Spleen (tissue), 11 donors: ENCODE measurements around the gene ABCC2. TPM values are rescaled to one million over a fixed set of nuclear protein-coding genes. Genes with fewer than 3 reads are reported as not detected.

Experiments used
- DNase-seq: peaks from one replicate; pipeline ENCODE4 v3.0.0-alpha.2; 2020
- H3K27ac ChIP-seq, 8 donors: fragments of 200-600 bp; sonication (generic) in 7 of 8; 1 replicate in 4 of 8; 2 replicates in 4 of 8; pipeline versions ENCODE4 v1.5.0 to v1.8.0; 2016 to 2021; ENCODE audit warnings: inconsistent platforms in 4 of 8, mild to moderate bottlenecking in 4 of 8, moderate library complexity in 1 of 8
- H3K27me3 ChIP-seq, 7 donors: fragments of 200-600 bp; sonication (generic) in 6 of 7; replicated peaks in 1 of 7; 1 replicate in 4 of 7; 2 replicates in 3 of 7; pipeline versions ENCODE4 v1.5.0 to v1.8.0; 2016 to 2021; ENCODE audit warnings: inconsistent platforms in 3 of 7, mild to moderate bottlenecking in 1 of 7
- H3K36me3 ChIP-seq, 6 donors: fragments of 200-600 bp; sonication (generic) in 5 of 6; 1 replicate in 4 of 6; 2 replicates in 2 of 6; pipeline versions ENCODE4 v1.5.0 to v1.8.0; 2016 to 2021; ENCODE audit warnings: inconsistent platforms in 2 of 6
- H3K4me1 ChIP-seq, 6 donors: fragments of 200-600 bp; sonication (generic) in 5 of 6; 1 replicate in 3 of 6; 2 replicates in 3 of 6; pipeline versions ENCODE4 v1.5.0 to v1.8.0; 2016 to 2021; ENCODE audit warnings: inconsistent platforms in 3 of 6
- H3K4me3 ChIP-seq, 8 donors: fragments of 200-600 bp; sonication (generic) in 7 of 8; 1 replicate in 4 of 8; 2 replicates in 4 of 8; pipeline versions ENCODE4 v1.5.0 to v1.8.0; 2016 to 2021; ENCODE audit warnings: inconsistent platforms in 4 of 8, mild to moderate bottlenecking in 4 of 8, moderate library complexity in 2 of 8
- H3K9me3 ChIP-seq, 8 donors: fragments of 200-600 bp; sonication (generic) in 7 of 8; 1 replicate in 4 of 8; 2 replicates in 4 of 8; pipeline versions ENCODE4 v1.5.0 to v1.8.0; 2016 to 2021; ENCODE audit warnings: inconsistent platforms in 4 of 8
- POLR2A ChIP-seq, 3 donors: fragments of 450-650 bp; IDR thresholded peaks; one replicate each; pipeline ENCODE4 v1.5.1; 2017; ENCODE audit warnings: antibody characterized with exemption in 3 of 3, mild to moderate bottlenecking in 1 of 3
- POLR2AphosphoS5 ChIP-seq, 3 donors: sonication (generic); formaldehyde crosslinking; IDR thresholded peaks; one replicate each; pipeline ENCODE4 v1.5.1; 2017; ENCODE audit warnings: antibody characterized with exemption in 3 of 3
- WGBS, 5 donors: extraction: QIAGEN DNeasy Blood & Tissue Kit in 3 of 5; methylation state at CpG; one replicate each; pipeline versions ENCODE4 v1.1.5 to v1.1.7; 2013 to 2018; 5-methylcytosine and 5-hydroxymethylcytosine counted together
- intact Hi-C: fragments of 100-400 bp; cut with DNase I; formaldehyde crosslinking; loops from one replicate; pipeline ENCODE4 v1.15.0; 2023; ENCODE audit warnings: low total_unique reads
- polyA plus RNA-seq, 3 donors: library from polyadenylated mRNA; stranded (reverse); fragments of 200-250 nt; gene quantifications; one replicate each; pipeline ENCODE4 v1.2.1, GENCODE V29; 2013
- total RNA-seq, 7 donors: library from RNA; depleted of rRNA in 3 of 7; stranded (reverse); fragments of >200 nt in 3 of 7; fragmentation: NEBNext Ultra II Directional in 4 of 7; extraction: Animal tissue kit (Norgen Biotek cat#: 25700) in 4 of 7; gene quantifications; one replicate each; pipeline versions ENCODE4 v1.1.0 to v1.2.1, GENCODE V29; 2016 to 2021
- TF ChIP-seq, protein P1 (sequence below), 11 experiments: fragments of 200-600 bp in 7 of 11; fragments of 450-650 bp in 4 of 11; sonication (generic) in 4 of 11; IDR thresholded peaks in 8 of 11; conservative IDR thresholded peaks in 3 of 11; 1 replicate in 7 of 11; 2 replicates in 4 of 11; pipeline versions ENCODE4 v1.4.0 to v1.8.0; 2016 to 2021; ENCODE audit warnings: antibody characterized with exemption in 11 of 11, inconsistent platforms in 4 of 11, mild to moderate bottlenecking in 1 of 11
- donor health status: healthy with polysubstance abuse.
- donor health status: DM: no; HTN: no; CAD: no; lungs with moderate emphysema.
- donor health status: DM: no; HTN: no; CAD: no.
- donor health status: Bipolar disorder and iron deficiency.
- donor health status: healthy.
- donor health status: DM: no; HTN: no; CAD: no.
- donor health status: DM: yes; HTN: yes; CAD: no.

ABCC2 gene
- total and polyA plus RNA-seq, 10 donors: 1.0 to 4.9 (median 2.7) TPM

DNA sequence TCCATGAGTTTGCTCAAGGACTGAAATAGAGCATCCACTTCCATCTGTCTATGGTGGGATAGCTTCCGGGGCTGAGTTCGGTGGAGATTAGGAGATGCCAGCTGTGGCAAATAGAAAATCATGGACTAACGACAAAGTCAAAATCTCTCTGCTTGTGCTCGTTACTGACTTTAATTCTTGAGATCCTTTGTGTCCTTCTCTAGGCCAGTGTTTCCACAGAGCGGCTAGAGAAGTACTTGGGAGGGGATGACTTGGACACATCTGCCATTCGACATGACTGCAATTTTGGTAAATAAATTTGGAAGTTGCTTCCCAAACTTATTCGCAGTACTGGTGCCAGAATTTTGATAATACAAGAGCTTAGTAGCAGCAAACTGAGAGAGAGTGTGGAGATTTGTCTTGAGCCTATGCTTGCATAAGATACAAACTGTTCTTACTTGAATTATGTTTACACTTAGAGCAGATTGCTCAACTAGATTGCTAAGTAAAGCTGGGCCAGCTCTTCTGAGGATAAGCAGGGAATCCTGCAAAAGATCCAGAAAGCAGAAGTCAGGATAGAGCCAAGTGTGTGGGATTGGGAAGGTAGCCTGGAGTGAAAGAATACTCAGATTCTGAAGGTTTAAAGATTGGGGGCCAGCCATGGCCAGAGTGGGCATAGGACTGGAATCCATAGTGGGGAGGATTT lies 27.6 kb downstream of the ABCC2 start:
- Histone ChIP-seq H3K36me3 (peaks cover 0 to 21% (median 0%) of the 10 kb centered on the region in 6 donors), H3K4me3 (no peak overlapping the region), H3K27ac (no peak overlapping the region), H3K4me1 (no peaks in the 10 kb centered on the region), H3K9me3 (no peaks in the 10 kb centered on the region), H3K27me3 (no peaks in the 10 kb centered on the region)
- intact Hi-C loops: no loop called here
- no peak for DNase-seq
- WGBS, 5 donors: 91 to 97% (median 95%) methylated on average over 7 of the region's 7 CpGs
- TF ChIP-seq, protein P1, sequence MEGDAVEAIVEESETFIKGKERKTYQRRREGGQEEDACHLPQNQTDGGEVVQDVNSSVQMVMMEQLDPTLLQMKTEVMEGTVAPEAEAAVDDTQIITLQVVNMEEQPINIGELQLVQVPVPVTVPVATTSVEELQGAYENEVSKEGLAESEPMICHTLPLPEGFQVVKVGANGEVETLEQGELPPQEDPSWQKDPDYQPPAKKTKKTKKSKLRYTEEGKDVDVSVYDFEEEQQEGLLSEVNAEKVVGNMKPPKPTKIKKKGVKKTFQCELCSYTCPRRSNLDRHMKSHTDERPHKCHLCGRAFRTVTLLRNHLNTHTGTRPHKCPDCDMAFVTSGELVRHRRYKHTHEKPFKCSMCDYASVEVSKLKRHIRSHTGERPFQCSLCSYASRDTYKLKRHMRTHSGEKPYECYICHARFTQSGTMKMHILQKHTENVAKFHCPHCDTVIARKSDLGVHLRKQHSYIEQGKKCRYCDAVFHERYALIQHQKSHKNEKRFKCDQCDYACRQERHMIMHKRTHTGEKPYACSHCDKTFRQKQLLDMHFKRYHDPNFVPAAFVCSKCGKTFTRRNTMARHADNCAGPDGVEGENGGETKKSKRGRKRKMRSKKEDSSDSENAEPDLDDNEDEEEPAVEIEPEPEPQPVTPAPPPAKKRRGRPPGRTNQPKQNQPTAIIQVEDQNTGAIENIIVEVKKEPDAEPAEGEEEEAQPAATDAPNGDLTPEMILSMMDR (IDR thresholded peaks at IDR 0.05 in 8 of 11, conservative IDR thresholded peaks at IDR 0.05 in 3 of 11): no peak
- TF ChIP-seq POLR2A (IDR thresholded peaks at IDR 0.05): no peak
- TF ChIP-seq POLR2AphosphoS5 (IDR thresholded peaks at IDR 0.05): no peak

GRCh38 chr10:99812177-99812576 lies 29.7 kb downstream of the ABCC2 start:
- Histone ChIP-seq H3K4me1 (no peaks in the 10 kb centered on the region), H3K27me3 (no peaks in the 10 kb centered on the region), H3K4me3 (no peak overlapping the region), H3K27ac (no peak overlapping the region), H3K9me3 (no peaks in the 10 kb centered on the region), H3K36me3 (peaks cover 0 to 21% (median 0%) of the 10 kb centered on the region in 6 donors)
- TF ChIP-seq, protein P1 (IDR thresholded peaks at IDR 0.05 in 8 of 11, conservative IDR thresholded peaks at IDR 0.05 in 3 of 11): no peak
- TF ChIP-seq POLR2AphosphoS5 (IDR thresholded peaks at IDR 0.05) (no peak), POLR2A (IDR thresholded peaks at IDR 0.05) (no peak)
- no peak for DNase-seq
- intact Hi-C loops: no loop called here
- WGBS, 5 donors: 78 to 94% (median 84%) methylated on average over 2 of the region's 2 CpGs

- TF ChIP-seq, protein P1 (IDR thresholded peaks at IDR 0.05 in 8 of 11, conservative IDR thresholded peaks at IDR 0.05 in 3 of 11): no peak
- TF ChIP-seq POLR2AphosphoS5 (IDR thresholded peaks at IDR 0.05): no peak
- TF ChIP-seq POLR2A (IDR thresholded peaks at IDR 0.05): no peak
- no peaks in the 10 kb centered on the region for H3K9me3 ChIP-seq
- no peaks in the 10 kb centered on the region for H3K4me1 ChIP-seq
- intact Hi-C loops: no loop called here
- H3K36me3 ChIP-seq: peaks cover 0 to 9% (median 3%) of the 10 kb centered on the region in 6 donors
- no peak overlapping the region for H3K27ac ChIP-seq
- WGBS, 5 donors: 78 to 94% (median 93%) methylated on average over 5 to 8 of the region's 8 CpGs
- no peak for DNase-seq
- no peak overlapping the region for H3K4me3 ChIP-seq
- H3K27me3 ChIP-seq: no peaks in the 10 kb centered on the region
Measured at GRCh38 chr10:99814143-99814542, 31.7 kb downstream of the ABCC2 start.

- Histone ChIP-seq H3K27ac (peak overlapping the region in 4 of 8 donors; percentile 20 to 77 (median 52)), H3K4me3 (no peak overlapping the region)
- 63 to 90% (median 80%) methylated on average over 2 of the region's 2 CpGs for WGBS, 5 donors
Measured at GRCh38 chr10:99815621-99816020, 33.2 kb downstream of the ABCC2 start.

More at GRCh38 chr10:99815621-99816020, 33.2 kb downstream of the ABCC2 start:
- intact Hi-C loops: no loop called here
- Histone ChIP-seq H3K4me1 (no peaks in the 10 kb centered on the region), H3K9me3 (no peaks in the 10 kb centered on the region), H3K27me3 (no peaks in the 10 kb centered on the region), H3K36me3 (peaks cover 0 to 14% (median 3%) of the 10 kb centered on the region in 6 donors)
- no peak for DNase-seq
- TF ChIP-seq, protein P1 (IDR thresholded peaks at IDR 0.05 in 8 of 11, conservative IDR thresholded peaks at IDR 0.05 in 3 of 11): no peak
- TF ChIP-seq POLR2A (IDR thresholded peaks at IDR 0.05): no peak
- TF ChIP-seq POLR2AphosphoS5 (IDR thresholded peaks at IDR 0.05): no peak
